ENCODE measurements around the gene AKAP4. TPM values are rescaled to one million over a fixed set of nuclear protein-coding genes. Genes with fewer than 3 reads are reported as not detected.

The AKAP4 gene
- total RNA-seq, 1 donor, result not detected

Small RNA genes lying within 50 kb of the gene (small RNA-seq; reads per million reads assigned to genes)
- gene PYY3 (not detected), gene RF00019 (not detected)

Other genes starting within 250 kb of the AKAP4 start
- gene CCNB3, start 3.8 kb upstream of the AKAP4 start, total RNA-seq, result 0.97 and 4.3 TPM in 2 replicates

Measured in fibroblast of villous mesenchyme (primary cell).